CD4-positive, alpha-beta T cell treated with Interleukin-4 for 1 hour (primary cell): ENCODE data around the gene CAPN11.
"Not testable (repeated sequence)": the region's sequence is repeated elsewhere in the genome, so short reads cannot be mapped to it uniquely, and the experiment has no call there.

Experiments
- DNase-seq, 2 donors: peaks; one replicate each; pipeline ENCODE4 v3.0.0-alpha.2; 2020 to 2022

CAPN11 gene

GRCh38 chr6:44132476-44132875, 26.1 kb upstream of the CAPN11 start:
- DNase-seq = no peak

DNA sequence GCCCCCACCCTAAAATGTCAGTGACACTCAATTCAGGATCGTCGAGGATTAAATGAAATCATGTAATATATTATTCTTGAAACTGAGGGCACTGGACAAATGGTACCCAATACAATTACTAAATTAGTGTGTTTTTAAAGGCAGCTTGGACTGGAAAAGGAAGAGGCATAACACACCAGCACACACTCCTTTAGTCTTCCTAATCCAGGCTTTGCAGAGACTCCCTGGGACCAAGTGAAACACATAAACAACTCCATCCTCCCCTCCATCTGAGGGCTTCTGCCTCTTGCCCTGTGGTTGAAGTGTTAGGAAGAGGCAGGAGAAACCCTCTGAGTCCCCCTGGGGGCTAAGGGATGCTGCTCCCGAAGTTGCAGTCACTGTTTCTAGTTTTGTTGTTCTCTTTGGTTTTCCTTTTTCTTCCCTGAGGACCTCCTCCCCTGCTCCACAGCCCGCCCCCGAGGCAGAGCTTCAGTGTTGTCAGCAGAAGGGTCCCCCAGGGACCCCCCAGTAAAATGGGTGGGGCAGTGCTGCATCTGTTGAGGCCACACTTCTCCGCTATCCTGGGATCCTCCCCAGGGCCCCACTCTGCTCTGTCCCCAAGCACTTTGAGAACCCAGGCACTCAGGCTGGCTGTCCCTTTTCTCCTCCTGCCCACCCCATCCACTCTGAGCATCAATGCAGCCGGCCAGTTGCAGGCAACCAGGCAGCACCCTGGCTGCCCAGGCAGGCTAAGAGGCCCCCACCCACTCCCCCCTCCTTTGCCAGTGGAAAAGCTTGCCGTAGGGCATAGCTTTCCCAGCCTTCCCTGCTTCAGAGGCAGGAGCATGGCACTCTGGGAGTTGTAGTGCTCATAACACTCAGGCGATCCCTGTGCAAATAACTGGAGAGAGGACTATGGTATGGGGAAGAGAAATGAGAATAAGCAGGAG, 25.4 kb upstream of the CAPN11 start:
- DNase-seq = no peak

GRCh38 chr6:44133981-44134711, 24.5 kb upstream of the CAPN11 start:
- no peak for DNase-seq

DNA sequence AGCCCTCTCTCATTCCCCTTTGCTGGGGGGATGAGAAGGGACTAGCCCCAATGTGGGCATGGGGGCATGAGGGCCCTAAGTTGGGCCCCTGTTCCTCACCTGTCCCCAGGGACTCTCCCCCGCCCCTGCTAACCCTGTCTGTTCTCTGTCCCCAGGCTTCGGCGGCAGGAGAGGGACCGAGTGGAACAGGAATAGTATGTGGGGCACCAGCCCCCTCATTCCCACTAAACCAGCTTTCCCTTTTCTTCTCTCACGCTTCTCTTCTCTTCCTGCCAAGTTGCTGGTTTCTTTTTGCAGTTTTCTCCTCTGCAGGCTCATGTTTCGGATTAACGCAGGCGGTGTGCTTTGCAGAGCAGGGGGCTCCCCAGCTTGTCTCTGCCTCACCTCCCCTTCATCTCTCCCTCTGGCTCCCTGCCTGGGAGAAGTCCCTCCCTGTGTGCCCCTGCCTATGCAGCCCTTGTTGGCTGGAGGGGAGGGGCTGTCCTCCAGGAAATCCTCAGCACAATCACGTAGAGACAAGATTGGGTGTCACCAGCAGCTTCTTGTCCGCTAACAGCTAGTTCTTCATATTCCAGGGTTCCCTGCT, 23.4 kb upstream of the CAPN11 start:
- no peak for DNase-seq

DNA sequence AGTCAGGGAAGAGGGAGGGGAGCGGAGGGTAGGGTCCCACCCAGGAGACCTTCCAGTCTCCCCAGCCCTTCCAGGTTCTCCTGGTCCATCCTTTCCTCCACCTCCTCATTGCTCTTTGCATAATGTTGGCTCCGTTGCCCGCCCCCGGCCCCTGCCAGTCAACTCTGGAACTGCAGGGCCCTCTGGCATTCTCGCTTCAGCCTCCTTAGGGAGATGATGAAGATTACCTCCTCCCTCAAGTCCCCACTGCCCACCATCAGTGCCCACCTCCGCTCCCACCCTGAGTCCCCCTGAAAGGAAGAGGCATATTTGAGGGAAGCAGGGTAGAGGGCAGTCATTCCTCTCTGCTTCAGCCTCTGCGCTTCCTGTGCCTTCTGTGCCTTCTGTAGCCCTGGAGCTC, 22.7 kb upstream of the CAPN11 start:
- no peak for DNase-seq

GRCh38 chr6:44138717-44139350, 19.8 kb upstream of the CAPN11 start:
- DNase-seq = no peak

DNA sequence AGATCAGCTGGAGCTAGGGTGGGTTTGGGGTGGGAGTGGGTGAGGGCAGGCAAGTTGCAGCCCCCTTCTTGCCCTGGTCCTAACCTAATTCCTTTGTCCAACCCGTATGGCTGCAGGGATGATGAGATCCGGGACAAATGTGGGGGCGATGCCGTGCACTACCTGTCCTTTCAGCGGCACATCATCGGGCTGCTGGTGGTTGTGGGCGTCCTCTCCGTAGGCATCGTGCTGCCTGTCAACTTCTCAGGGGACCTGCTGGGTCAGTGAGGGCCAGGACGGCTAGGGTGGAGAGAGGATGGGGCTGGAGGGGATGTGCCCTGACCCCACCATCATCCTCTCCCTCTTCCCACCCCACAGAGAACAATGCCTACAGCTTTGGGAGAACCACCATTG, 19.3 kb upstream of the CAPN11 start:
- no peak for DNase-seq

DNA sequence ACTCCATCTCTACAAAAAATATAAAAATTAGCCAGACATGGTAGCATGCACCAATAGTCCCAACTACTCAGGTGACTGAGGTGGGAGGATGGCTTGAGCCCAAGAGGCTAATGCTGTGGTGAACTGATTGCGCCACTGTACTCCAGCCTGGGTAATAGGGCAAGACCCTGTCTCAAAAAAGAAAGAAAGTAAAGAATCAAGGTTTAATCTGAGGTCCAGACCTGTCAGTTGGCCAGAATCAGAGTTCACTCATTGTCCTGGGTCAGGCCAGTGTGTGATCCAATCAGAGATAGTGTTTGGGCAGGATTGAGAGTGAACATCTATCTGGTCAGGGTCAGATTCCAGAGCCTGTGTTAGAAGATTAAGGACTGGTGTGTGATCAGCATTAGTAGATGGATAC, 15.8 kb upstream of the CAPN11 start:
- DNase-seq = no peak

DNA sequence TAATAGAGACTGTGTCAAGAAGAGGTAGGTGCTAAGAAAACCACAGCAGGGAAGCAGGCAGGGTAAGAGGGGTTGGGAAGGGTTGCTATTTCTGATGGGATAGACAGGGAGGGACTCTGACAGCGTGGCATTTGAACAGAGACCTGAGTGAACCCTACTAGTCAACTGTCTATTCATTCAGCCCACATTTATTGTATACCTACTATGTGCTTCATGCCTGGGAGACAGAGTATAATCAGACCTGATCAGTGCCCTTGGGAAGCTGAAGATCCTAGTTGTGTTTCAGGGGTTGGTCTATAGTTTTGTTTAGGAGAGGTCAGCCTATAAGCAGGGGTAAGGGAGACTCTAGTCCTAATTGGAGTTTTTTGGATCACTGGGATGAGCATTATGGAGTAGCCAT, 14.9 kb upstream of the CAPN11 start:
- DNase-seq = no peak

DNA sequence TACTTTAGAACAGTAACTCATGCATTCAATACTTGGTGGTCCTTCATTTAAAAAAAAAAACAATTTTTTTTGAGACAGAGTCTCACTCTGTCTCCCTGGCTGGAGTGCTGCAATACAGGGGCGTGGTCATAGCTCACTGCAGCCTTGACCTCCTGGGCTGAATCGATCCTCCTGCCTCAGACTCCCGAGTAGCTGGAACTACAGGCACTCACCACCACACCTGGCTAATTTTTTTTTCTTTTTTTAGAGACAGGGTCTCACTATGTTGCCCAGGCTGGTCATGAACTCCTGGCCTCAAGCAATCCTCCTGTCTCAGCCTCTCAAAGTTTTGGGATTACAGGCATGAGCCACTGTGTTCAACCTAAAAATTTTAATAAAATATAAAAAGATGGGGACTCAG, 14.1 kb upstream of the CAPN11 start:
- not testable (repeated sequence) for DNase-seq

- DNase-seq = no peak
Measured at GRCh38 chr6:44145839-44146238, 12.8 kb upstream of the CAPN11 start.

GRCh38 chr6:44146685-44147084, 11.9 kb upstream of the CAPN11 start:
- DNase-seq = no peak

DNA sequence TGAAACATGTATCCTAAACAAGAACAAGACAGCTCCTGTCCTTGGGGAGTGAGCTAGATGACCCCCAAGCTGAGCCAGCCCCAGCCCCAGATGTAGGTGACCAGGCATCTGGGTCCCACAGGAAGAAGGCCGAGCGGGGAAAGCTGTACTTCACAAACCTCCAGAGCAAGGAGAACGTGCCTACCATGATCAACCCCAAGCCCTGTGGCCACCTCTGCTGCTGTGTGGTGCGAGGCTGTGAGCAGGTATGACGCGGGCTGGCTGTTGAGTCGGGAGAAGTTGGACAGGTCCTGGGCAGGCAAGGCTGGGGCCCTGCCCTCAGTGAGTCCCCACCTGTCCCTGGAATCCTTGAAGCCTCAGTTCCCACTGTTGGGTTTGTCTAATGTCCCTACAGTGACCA, 11.4 kb upstream of the CAPN11 start:
- no peak for DNase-seq

GRCh38 chr6:44148306-44148705, 10.3 kb upstream of the CAPN11 start:
- DNase-seq = no peak

DNA sequence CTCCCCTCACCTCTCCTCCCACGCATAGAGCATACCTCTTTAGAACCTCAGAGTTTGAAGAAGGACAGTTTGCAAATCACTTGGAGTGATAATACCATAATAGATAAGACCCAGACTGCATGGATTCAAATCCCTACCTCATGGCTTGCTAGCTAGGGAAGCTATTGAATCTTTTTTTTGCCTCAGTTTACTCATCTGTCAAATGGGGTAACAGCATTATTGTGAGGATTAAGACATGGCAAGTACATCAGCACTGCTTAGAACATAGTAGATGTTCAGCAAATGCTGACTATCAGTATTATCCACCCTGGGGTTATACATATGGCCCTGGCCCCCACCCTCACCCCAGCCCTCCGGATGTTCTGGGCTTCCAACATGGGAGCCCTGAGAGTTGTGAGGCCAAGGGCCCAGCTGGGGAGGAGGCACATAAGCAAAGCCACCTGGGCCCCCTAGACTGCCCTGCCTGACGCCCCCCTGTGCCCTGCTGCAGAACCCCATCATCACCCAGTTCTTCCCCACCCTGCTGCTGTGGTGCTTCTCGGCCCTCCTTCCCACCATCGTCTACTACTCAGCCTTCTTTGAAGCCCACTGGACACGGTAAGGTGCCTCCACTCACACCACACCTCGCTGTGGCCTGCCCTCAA, 9.1 kb upstream of the CAPN11 start:
- DNase-seq = no peak

DNA sequence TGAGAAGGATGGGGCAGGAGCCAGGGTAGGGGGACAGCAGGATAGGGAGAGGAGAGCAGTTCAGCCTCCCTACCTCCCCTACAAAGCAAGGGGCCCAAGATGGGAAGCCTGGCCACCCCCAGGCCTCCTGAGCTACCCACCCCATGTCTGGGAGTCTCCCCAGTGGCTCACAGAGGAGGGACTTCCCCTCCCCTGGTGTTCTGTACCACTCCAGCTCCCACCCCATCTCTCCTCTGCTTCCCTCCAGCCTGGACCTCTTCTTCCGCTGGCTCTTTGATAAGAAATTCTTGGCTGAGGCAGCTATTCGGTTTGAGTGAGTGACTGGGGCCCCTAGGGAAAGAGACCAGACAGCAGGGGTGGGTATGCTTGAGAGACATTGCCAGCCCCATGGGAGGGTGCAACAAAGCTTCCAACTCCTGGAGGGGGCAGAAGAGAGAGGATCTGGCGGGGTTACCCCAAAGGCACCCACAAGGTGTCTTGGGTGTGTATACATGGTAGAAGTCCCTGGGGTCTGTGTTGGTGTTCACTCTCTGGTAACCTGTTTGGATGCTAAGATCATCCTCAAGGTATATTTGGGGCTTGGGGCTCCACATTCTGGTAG, 8.2 kb upstream of the CAPN11 start:
- no peak for DNase-seq

DNA sequence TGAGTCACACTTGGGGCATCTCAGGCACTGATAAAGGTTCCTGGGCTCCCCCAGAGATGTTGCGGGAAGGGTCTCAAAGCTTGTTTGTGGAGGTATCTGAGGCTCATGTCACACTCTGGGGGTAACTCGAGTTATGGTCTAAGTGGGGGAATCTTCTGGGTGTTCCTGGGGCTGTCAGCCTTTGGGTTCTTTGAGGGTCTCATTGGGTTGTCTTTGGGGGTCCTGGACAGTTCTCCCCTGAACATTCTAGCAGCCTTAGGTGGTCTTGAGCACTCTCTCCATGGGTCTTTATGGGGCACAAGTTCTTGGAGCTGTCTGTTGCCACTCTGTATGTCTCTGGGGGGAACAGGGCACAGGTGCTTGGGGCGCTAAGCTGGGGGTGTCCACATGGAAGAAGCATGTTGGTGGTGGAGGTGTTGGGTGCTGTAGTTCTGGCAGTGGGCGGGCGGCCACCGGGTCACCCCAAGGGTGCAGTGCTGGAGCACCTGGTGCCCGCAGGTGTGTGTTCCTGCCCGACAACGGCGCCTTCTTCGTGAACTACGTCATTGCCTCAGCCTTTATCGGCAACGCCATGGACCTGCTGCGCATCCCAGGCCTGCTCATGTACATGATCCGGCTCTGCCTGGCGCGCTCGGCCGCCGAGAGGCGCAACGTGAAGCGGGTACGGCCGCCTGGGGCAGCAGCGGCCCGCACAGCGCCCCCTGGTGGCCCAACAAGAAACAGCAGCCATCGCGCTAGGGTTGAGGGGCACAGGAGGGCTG, 7.1 kb upstream of the CAPN11 start:
- peak; percentile 76 to 78 for DNase-seq

DNA sequence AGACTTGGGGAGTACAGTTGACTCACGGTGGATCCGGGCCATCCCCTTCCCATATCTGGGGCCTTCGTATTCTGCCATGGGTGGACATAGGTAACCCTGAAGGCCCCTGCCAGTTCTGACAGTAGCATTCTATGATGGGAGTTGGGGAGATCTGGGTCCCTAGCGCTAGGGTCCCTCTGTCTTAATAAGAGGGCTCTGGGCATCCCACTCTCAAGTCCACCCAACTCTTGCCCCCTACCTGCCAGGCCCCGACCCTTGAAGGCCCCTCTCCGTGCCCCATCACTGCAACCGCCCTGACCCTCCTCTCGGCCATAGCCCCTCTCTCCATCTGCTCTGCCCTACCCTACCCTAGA, 6.5 kb upstream of the CAPN11 start:
- no peak for DNase-seq

DNA sequence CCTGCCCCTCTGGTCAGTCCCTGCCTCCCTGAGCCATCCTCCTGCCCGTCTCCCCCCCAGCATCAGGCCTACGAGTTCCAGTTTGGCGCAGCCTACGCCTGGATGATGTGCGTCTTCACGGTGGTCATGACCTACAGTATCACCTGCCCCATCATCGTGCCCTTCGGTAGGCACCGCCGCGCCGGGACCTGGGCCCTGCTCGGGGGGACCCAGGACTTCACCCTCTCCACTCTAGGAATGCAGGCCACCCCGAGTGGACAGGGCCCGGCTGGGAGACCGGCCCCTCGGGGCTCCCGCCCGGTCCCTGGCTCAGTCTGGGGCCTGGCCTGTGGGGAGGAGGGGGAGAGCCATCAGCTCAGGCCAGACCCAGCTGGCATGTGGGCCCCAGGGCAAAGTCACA, 6.1 kb upstream of the CAPN11 start:
- DNase-seq = no peak

DNA sequence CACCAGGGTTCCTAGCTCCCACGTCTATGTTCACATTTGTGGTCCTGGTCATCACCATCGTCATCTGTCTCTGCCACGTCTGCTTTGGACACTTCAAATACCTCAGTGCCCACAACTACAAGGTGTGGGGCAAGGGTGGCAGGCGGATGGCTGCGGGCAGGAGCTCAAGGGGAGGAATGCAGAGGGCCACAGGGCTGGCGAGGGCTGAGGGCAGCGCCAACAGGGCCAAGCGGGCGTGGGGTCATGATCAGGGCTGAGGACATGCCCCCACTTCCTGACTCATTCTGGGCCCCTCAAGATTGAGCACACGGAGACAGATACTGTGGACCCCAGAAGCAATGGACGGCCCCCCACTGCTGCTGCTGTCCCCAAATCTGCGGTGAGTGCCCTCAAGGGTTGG, 4.6 kb upstream of the CAPN11 start:
- DNase-seq = no peak

DNA sequence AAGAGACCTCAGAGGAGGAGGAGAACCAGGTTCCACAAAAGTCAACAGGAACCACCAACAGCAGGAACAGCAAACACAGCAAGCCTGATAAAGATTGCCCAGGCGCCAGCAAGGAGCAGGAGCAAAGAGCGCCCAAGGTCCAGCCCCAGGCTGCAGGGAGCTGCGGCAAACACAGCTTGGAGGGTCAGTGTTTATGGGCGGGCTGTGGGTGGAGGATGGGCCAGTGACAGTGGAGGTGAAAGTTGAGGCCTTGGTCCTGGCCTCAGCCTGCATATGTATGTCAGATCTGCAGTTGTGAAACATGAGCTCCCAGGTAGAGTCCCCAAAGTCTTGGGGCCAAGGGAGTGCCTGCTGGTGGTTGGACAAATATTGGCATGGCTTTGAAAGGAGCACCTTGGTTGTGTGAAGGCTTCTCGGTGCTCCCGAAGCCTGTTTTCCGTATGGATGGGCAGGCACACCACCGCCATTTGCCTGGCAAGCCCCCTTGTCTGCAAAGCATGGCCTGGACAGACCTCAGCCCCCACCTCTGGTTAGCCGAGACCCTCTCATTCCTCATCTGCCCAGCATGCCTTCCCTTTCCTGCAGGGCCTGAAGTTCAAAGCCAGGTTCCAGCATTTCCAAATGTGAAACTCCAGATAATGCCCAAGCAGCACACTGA, 2.0 kb upstream of the CAPN11 start:
- no peak for DNase-seq
